Epidermal melanocyte (primary cell): ENCODE results near the gene ZNF772.

Experiments
- DNase-seq: peaks from one replicate; pipeline ENCODE4 v3.0.0; 2011; ENCODE audit warnings: low spot score; ENCODE audit not compliant: insufficient read length

The ZNF772 gene

DNA sequence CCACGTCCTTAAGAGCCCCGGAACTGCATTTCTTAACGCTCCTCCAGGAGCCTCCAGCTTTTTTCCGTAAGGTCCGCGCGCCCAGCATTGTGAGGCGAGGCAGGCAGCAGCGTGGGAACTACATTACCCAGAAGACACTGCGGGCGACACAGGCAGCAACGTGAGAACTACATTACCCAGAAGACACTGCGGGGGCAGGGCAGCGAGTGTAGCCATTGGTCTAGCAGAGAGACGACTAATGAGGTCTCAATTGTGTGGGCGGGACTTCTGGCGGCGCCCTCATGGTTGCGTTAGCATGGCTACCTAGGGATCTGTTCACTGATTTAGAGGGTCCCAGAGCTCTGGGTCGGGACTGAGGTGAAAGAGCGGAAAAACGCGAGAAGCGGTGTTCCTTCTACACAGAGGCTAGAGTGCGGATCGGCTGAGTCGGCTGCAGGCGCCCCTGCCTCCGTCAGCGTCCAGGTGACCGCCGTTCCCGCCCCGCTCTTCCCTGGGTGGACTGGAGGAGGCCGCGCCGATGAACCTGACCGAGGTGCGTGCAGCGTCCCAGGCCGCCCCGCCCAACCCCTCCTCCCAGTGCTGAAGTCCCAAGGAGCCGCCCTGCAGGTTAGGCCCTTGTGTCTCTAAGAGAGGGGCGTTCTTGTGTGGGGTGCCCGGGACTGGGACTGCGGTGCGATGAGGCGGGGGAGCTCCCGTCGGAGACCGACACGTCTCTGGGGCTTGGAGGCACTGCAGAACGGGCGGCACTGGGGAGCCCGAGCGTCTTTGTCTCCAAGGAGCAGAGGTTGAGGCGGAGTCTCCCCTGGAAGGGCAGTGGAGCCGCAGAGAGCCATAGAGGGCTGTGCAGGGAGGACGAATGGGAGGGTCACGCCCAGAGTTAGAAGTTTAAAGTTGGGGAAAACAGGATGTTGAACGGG, 42.0 kb downstream of the ZNF772 start, which contains the start of gene ZNF749:
ZNF749 (plus strand) TSS at position 264 of the 917 bp plus-strand sequence; CDS start at position 518, 254 bp downstream.
- peak; percentile 96 for DNase-seq

DNA sequence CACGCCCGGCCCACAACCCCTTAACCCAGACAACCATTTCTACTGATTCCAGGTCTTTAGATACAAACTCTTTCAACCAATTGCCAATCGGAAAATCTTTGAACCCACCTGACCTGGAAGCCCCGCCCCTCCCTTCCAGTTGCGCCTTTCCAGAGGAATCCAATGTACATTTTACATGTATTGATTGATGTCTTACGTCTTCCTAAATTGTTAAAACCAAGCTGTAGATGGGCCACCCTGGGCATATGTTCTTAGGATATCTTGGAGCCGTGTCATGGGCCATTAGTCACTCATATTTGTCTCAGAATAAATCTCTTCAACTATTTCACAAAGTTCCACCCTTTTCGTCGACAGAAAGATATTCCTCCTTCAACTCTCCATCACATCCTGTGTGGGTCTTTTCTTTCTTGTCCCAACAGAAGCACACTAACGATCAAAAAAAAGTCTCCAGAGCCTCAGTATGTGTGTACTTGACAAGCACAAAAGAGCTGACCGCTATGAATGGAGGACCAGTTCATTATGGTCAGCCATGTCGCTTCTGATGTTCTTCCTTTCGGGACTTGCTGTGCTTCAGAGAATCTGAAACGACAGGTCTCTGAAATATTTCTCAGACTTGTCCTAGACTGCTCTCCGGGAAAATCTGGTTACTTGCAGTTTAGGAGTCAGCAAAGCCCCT, 42.8 kb downstream of the ZNF772 start:
- no peak for DNase-seq

DNA sequence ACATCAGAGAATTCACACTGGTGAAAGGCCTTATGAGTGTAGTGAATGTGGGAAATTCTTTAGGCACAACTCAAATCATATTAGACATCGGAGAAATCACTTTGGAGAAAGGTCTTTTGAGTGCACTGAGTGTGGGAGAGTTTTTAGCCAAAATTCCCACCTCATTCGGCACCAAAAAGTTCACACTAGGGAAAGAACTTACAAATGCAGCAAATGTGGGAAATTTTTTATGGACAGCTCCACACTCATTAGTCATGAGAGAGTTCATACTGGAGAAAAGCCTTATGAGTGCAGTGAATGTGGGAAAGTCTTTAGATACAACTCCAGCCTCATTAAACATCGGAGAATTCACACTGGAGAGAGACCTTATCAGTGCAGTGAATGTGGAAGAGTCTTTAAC, 56.3 kb downstream of the ZNF772 start:
- no peak for DNase-seq

DNA sequence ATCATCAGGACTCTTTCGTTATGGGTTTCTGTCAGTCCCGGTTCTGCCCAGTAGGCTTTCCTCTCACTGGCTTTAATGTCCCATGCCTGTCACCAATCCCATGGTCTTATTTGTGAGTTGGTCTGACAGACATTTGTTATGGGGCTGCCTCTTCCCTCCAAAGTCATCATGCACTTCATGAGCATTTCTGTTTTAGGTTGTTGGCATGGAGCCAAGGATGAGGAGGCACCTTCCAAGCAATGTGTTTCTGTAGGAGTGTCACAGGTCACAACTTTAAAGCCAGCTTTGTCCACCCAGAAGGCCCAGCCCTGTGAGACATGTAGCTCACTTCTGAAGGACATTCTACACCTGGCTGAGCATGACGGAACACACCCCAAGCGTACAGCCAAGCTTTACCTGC, 57.9 kb downstream of the ZNF772 start:
- DNase-seq, result no peak
